C4-2B (cell line): ENCODE measurements around the gene TRIM14.

Source experiments
- H3K27ac ChIP-seq: fragments of 450-650 bp; 2 replicates; pipeline ENCODE4 v1.5.1; 2017
- CTCF ChIP-seq: fragments of 450-650 bp; conservative IDR thresholded peaks from 2 replicates; pipeline ENCODE4 v1.5.1; 2017; ENCODE audit warnings: mild to moderate bottlenecking
- ZFX ChIP-seq: fragments of 450-650 bp; IDR thresholded peaks from 2 replicates; pipeline ENCODE4 v1.6.1; 2017

The TRIM14 gene

GRCh38 chr9:98054376-98054951 lies 64.6 kb downstream of the TRIM14 start:
- no peak overlapping the region for H3K27ac ChIP-seq
- TF ChIP-seq ZFX (no peak), CTCF (no peak)

GRCh38 chr9:98050351-98050750 lies 68.7 kb downstream of the TRIM14 start:
- TF ChIP-seq ZFX: no peak
- no peak for TF ChIP-seq CTCF

GRCh38 chr9:98049288-98050072 lies 69.5 kb downstream of the TRIM14 start:
- TF ChIP-seq CTCF: no peak
- TF ChIP-seq ZFX: no peak
- H3K27ac ChIP-seq: no peak overlapping the region

More at GRCh38 chr9:98050351-98050750, 68.7 kb downstream of the TRIM14 start:
- no peak overlapping the region for H3K27ac ChIP-seq

- TF ChIP-seq CTCF: no peak
- no peak for TF ChIP-seq ZFX
- no peak overlapping the region for H3K27ac ChIP-seq
These were observed 72.0 kb downstream of the TRIM14 start for GRCh38 chr9:98047002-98047401.

GRCh38 chr9:98046180-98046543 lies 72.9 kb downstream of the TRIM14 start:
- H3K27ac ChIP-seq: peak overlapping the region; percentile 39
- TF ChIP-seq CTCF (no peak), ZFX (no peak)

- TF ChIP-seq ZFX: no peak
- no peak; the same call in 1 of the 2 replicates for TF ChIP-seq CTCF
- H3K27ac ChIP-seq: peak overlapping the region; percentile 73
These were observed 73.5 kb downstream of the TRIM14 start for GRCh38 chr9:98045234-98046179.
